Endodermal cell (in vitro differentiated cells): ENCODE measurements around the gene TP73. TPM values are rescaled to one million over a fixed set of nuclear protein-coding genes. Genes with fewer than 3 reads are reported as not detected.
A peak's percentile ranks its signal among the peaks of the same experiment; 100 is the strongest.

Experiments used
- DNase-seq: peaks from one replicate; pipeline ENCODE4 v3.0.0-alpha.2; 2017
- H3K27ac ChIP-seq: 2 replicates; pipeline ENCODE4 v1.5.1; 2013; ENCODE audit warnings: mild to moderate bottlenecking, low read depth, low read length, moderate library complexity
- H3K27me3 ChIP-seq: 2 replicates; pipeline ENCODE4 v1.6.1; 2013; ENCODE audit warnings: mild to moderate bottlenecking, low read length, moderate library complexity; ENCODE audit not compliant: insufficient read depth, control insufficient read depth, poor library complexity, severe bottlenecking
- H3K36me3 ChIP-seq: 2 replicates; pipeline ENCODE4 v1.7.0; 2013; ENCODE audit warnings: mild to moderate bottlenecking, low read length, moderate library complexity; ENCODE audit not compliant: control insufficient read depth, insufficient read depth
- H3K4me1 ChIP-seq: one replicate; pipeline ENCODE4 v1.7.0; 2013; ENCODE audit warnings: low read length; ENCODE audit not compliant: control insufficient read depth, insufficient read depth
- H3K4me3 ChIP-seq: 2 replicates; pipeline ENCODE4 v1.5.1; 2013; ENCODE audit warnings: mild to moderate bottlenecking, low read length, moderate library complexity
- H3K9ac ChIP-seq: 2 replicates; pipeline ENCODE4 v1.6.1; 2013; ENCODE audit warnings: mild to moderate bottlenecking, low read length, moderate library complexity; ENCODE audit not compliant: poor library complexity, severe bottlenecking; ENCODE audit errors: extremely low read depth
- H3K9me3 ChIP-seq: 2 replicates; pipeline ENCODE4 v1.6.1; 2013; ENCODE audit warnings: mild to moderate bottlenecking, low read length, moderate library complexity; ENCODE audit not compliant: control insufficient read depth
- H3K27ac Mint-ChIP-seq: 2 replicates; pipeline ENCODE4 v1.8.0; 2020; ENCODE audit warnings: mixed read lengths
- H3K27me3 Mint-ChIP-seq: 2 replicates; pipeline ENCODE4 v1.8.0; 2021; ENCODE audit warnings: mild to moderate bottlenecking, mixed read lengths; ENCODE audit not compliant: insufficient read depth
- H3K36me3 Mint-ChIP-seq: 2 replicates; pipeline ENCODE4 v1.8.0; 2020; ENCODE audit warnings: low read depth, mixed read lengths
- H3K4me1 Mint-ChIP-seq: 2 replicates; pipeline ENCODE4 v1.8.0; 2020; ENCODE audit warnings: mixed read lengths
- H3K4me3 Mint-ChIP-seq: 2 replicates; pipeline ENCODE4 v1.8.0; 2020; ENCODE audit warnings: mild to moderate bottlenecking, moderate library complexity, mixed read lengths
- H3K9me3 Mint-ChIP-seq: 2 replicates; pipeline ENCODE4 v1.8.0; 2020; ENCODE audit warnings: mild to moderate bottlenecking, mixed read lengths
- CTCF ChIP-seq: fragments of 200-600 bp; sonication (generic); conservative IDR thresholded peaks from 2 replicates; pipeline ENCODE4 v1.5.0; 2021; ENCODE audit warnings: antibody characterized with exemption, mild to moderate bottlenecking
- WGBS, 2 experiments: methylation state at CpG; one replicate each; pipeline versions ENCODE4 v1.1.5 to v1.1.7; 2013; ENCODE audit warnings: missing lambda C conversion rate in 2 of 2, mixed read lengths in 1 of 2; ENCODE audit not compliant: insufficient coverage in 1 of 2, insufficient read length in 1 of 2; 5-methylcytosine and 5-hydroxymethylcytosine counted together
- total RNA-seq, 2 donors: library from RNA; stranded (reverse); fragmentation: NEBNext Ultra II Directional in 1 of 2; extraction: Animal tissue kit (Norgen Biotek cat#: 25700) in 1 of 2; gene quantifications; 2 replicates in 1 of 2; 3 replicates in 1 of 2; pipeline ENCODE4 v1.2.1, GENCODE V29; 2021

Gene TP73
- total RNA-seq, 2 donors from 2014 or later = 3.4 to 3.5 TPM

GRCh38 chr1:3770047-3770765 lies 117.9 kb downstream of the TP73 start:
- 92% methylated on average over 11 to 16 of the region's 16 CpGs for WGBS, 2 experiments

DNA sequence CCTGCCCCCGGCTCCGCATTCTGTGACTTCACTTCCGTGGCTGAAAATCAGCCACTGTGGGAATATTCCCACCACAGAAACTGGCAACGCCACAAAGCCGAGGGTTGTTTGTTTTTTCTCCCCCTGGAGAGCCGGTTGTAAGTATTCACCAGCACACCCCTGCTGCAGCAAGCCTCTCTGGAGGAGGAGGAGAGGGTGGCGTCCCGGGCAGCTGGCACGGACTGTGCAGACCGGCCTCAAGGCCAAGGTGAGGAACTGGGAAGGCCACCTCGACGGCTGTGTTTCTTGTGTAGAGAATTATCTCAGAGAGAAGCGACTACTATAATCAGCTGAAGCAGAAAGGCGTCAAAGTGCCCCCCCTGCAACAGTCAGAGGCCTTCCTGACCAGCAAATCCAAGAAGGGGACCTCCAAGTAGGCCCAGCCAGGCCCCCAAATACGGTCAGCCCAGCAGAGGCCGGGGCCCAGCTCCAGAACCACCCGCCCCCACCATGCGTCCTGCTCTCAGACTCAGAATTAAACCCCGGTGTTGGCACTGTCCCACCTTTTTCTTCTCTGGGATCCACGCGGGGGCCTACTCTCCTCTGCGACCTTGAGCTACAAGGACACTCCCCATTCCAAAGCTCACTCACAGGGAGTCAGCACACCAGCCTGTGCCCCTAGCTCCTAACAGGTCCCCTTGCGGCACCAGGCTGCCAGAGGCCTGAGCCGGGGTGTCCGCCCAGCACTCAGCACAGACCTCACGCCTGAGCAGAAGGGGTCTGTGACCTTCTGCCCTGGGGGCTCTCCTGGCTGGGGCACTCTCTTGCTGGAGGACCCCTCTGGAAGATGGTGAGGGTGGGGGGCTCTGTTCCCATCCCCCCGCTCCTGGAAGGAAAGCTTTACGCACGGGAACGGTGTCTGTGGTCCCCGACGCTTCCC lies 119.1 kb downstream of the TP73 start:
- H3K9me3 Mint-ChIP-seq = no peaks in the 10 kb centered on the region
- H3K27me3 ChIP-seq = no peaks in the 10 kb centered on the region
- H3K4me1 ChIP-seq = peaks cover 4% of the 10 kb centered on the region
- H3K4me3 ChIP-seq = peak overlapping the region; percentile 76
- H3K4me1 Mint-ChIP-seq = peaks cover 8% of the 10 kb centered on the region
- no peak overlapping the region for H3K27ac ChIP-seq
- no peaks in the 10 kb centered on the region for H3K9me3 ChIP-seq
- H3K36me3 Mint-ChIP-seq = no peaks in the 10 kb centered on the region
- DNase-seq = peak; percentile 70
- no peak overlapping the region for H3K9ac ChIP-seq
- WGBS, 2 experiments = 72 to 85% methylated on average over 14 to 32 of the region's 32 CpGs
- peaks cover 8% of the 10 kb centered on the region for H3K27me3 Mint-ChIP-seq
- H3K27ac Mint-ChIP-seq = no peak overlapping the region
- TF ChIP-seq CTCF = no peak
- H3K36me3 ChIP-seq = no peaks in the 10 kb centered on the region
- H3K4me3 Mint-ChIP-seq = peak overlapping the region; percentile 56

More at GRCh38 chr1:3770047-3770765, 117.9 kb downstream of the TP73 start:
- Histone ChIP-seq H3K9ac (no peak overlapping the region), H3K4me1 (peaks cover 4% of the 10 kb centered on the region), H3K27ac (no peak overlapping the region), H3K9me3 (no peaks in the 10 kb centered on the region), H3K27me3 (no peaks in the 10 kb centered on the region), H3K4me3 (no peak overlapping the region), H3K36me3 (no peaks in the 10 kb centered on the region)
- Mint-ChIP-seq H3K36me3 (no peaks in the 10 kb centered on the region), H3K27me3 (peaks cover 19% of the 10 kb centered on the region), H3K9me3 (no peaks in the 10 kb centered on the region), H3K4me1 (peaks cover 6% of the 10 kb centered on the region), H3K27ac (no peak overlapping the region), H3K4me3 (peak overlapping the region; percentile 56)
- peak; percentile 31 for DNase-seq
- no peak for TF ChIP-seq CTCF

GRCh38 chr1:3772027-3772714 lies 119.9 kb downstream of the TP73 start:
- H3K9me3 Mint-ChIP-seq = no peaks in the 10 kb centered on the region
- no peaks in the 10 kb centered on the region for H3K36me3 Mint-ChIP-seq
- H3K27me3 Mint-ChIP-seq = peaks cover 5% of the 10 kb centered on the region
- peak; percentile 99 for DNase-seq
- Histone ChIP-seq H3K27me3 (no peaks in the 10 kb centered on the region), H3K4me3 (peak overlapping the region; percentile 76), H3K27ac (no peak overlapping the region), H3K36me3 (no peaks in the 10 kb centered on the region), H3K9me3 (no peaks in the 10 kb centered on the region), H3K4me1 (peaks cover 4% of the 10 kb centered on the region), H3K9ac (no peak overlapping the region)
- no peak for TF ChIP-seq CTCF
- peaks cover 8% of the 10 kb centered on the region for H3K4me1 Mint-ChIP-seq
- H3K4me3 Mint-ChIP-seq = peak overlapping the region; percentile 56
- H3K27ac Mint-ChIP-seq = no peak overlapping the region
- 3% methylated on average over 48 of the region's 61 CpGs; no CpG with 5 or more reads in 1 of the 2 experiments for WGBS, 2 experiments
